Endothelial cell of umbilical vein (primary cell): ENCODE measurements around the gene ST6GALNAC4. TPM values are rescaled to one million over a fixed set of nuclear protein-coding genes. Genes with fewer than 3 reads are reported as not detected.

Source experiments
- BruUV-seq: library from RNA; stranded (reverse); fragments of 400-500 nt; replicated peaks from 2 replicates; lab custom pipeline; 2021; lab: Mats Ljungman, UMichigan
- CTCF ChIA-PET: fragments of 300-600, 350-600 bp; sonication (Branson Sonifier 250); formaldehyde crosslinking; loops from one replicate; lab custom pipeline; 2021; ENCODE audit warnings: antibody characterized with exemption, inconsistent platforms; lab: Charles Lee
- POLR2A ChIA-PET: fragments of 300-600, 350-600 bp; sonication (Branson Sonifier 250); formaldehyde crosslinking; loops from one replicate; lab custom pipeline; 2021; ENCODE audit warnings: antibody characterized with exemption, inconsistent platforms; lab: Charles Lee
- DNase-seq: peaks from one replicate; pipeline ENCODE4 v3.0.0-alpha.2; 2011; ENCODE audit warnings: low read depth, low spot score
- FAIRE-seq: peaks from 2 replicates; lab custom pipeline; 2011; peaks lifted over from hg19 to GRCh38; lab: Jason Lieb, UNC
- H2AFZ ChIP-seq: 2 replicates; pipeline ENCODE4 v1.6.0; 2012; ENCODE audit warnings: low read depth, low read length, control low read depth, inconsistent platforms
- H3K27ac ChIP-seq: 2 replicates; pipeline ENCODE4 v1.5.1; 2011; ENCODE audit warnings: low read depth, mild to moderate bottlenecking, control low read depth, low read length, moderate library complexity; ENCODE audit not compliant: insufficient read depth
- H3K27me3 ChIP-seq, 2 experiments: 2 replicates each; pipeline versions ENCODE4 v1.6.0 to v1.6.1; 2011; ENCODE audit warnings: low read length in 2 of 2, mixed read lengths in 1 of 2; ENCODE audit not compliant: control insufficient read depth in 2 of 2, insufficient read depth in 2 of 2
- H3K36me3 ChIP-seq, 2 experiments: 2 replicates in 1 of 2; 3 replicates in 1 of 2; pipeline ENCODE4 v1.5.1; 2011; ENCODE audit warnings: low read length in 2 of 2, mild to moderate bottlenecking in 1 of 2, moderate library complexity in 1 of 2; ENCODE audit not compliant: control insufficient read depth in 2 of 2, insufficient read depth in 2 of 2; ENCODE audit errors: extremely low read depth in 1 of 2
- H3K4me1 ChIP-seq: 3 replicates; pipeline ENCODE4 v1.5.1; 2011; ENCODE audit warnings: mild to moderate bottlenecking, low read length; ENCODE audit not compliant: control insufficient read depth, insufficient read depth; ENCODE audit errors: extremely low read depth
- H3K4me2 ChIP-seq: 2 replicates; pipeline ENCODE4 v1.6.1; 2011; ENCODE audit warnings: low read length, control low read depth, mixed read lengths; ENCODE audit not compliant: insufficient read depth
- H3K4me3 ChIP-seq, 3 experiments: fragments of 200-600 bp in 1 of 3; sonication (generic), shearing (Covaris generic) in 1 of 3; replicated peaks in 1 of 3; 2 replicates each; pipeline ENCODE4 v1.5.1; 2011 to 2016; ENCODE audit warnings: control low read depth in 3 of 3, low read length in 3 of 3, mild to moderate bottlenecking in 2 of 3, inconsistent platforms in 1 of 3, low read depth in 1 of 3, moderate library complexity in 1 of 3; ENCODE audit not compliant: insufficient read depth in 1 of 3
- H3K79me2 ChIP-seq: 2 replicates; pipeline ENCODE4 v1.6.0; 2012; ENCODE audit warnings: low read length, inconsistent platforms; ENCODE audit not compliant: control insufficient read depth, insufficient read depth
- H3K9ac ChIP-seq: replicated peaks from 2 replicates; pipeline ENCODE3; 2011; ENCODE audit warnings: low read length, control low read depth; ENCODE audit not compliant: insufficient read depth; ENCODE audit errors: extremely low read depth
- H3K9me1 ChIP-seq: replicated peaks from 3 replicates; pipeline ENCODE4 v1.6.0; 2011; ENCODE audit warnings: mild to moderate bottlenecking, low read length; ENCODE audit not compliant: control insufficient read depth, insufficient read depth; ENCODE audit errors: extremely low read depth
- H3K9me3 ChIP-seq: replicated peaks from 2 replicates; pipeline ENCODE4 v1.5.1; 2012; ENCODE audit warnings: low read length, inconsistent platforms; ENCODE audit not compliant: control insufficient read depth, insufficient read depth
- H4K20me1 ChIP-seq: replicated peaks from 2 replicates; pipeline ENCODE3; 2011; ENCODE audit warnings: mild to moderate bottlenecking, low read length; ENCODE audit not compliant: control insufficient read depth, insufficient read depth; ENCODE audit errors: extremely low read depth
- EZH2 ChIP-seq: IDR thresholded peaks from 2 replicates; pipeline ENCODE4 v1.6.1; 2012; ENCODE audit warnings: borderline replicate concordance, low read depth, mild to moderate bottlenecking, moderate library complexity, low read length, inconsistent platforms; ENCODE audit not compliant: severe bottlenecking
- FOS ChIP-seq: IDR thresholded peaks from 2 replicates; pipeline ENCODE4 v1.6.1; 2011; ENCODE audit warnings: mild to moderate bottlenecking, low read length, moderate library complexity, borderline replicate concordance; ENCODE audit not compliant: insufficient read depth
- GATA2 ChIP-seq: IDR thresholded peaks from 2 replicates; pipeline ENCODE4 v1.7.0; 2011; ENCODE audit warnings: low read depth, mild to moderate bottlenecking, moderate library complexity, mixed read lengths, low read length; ENCODE audit not compliant: insufficient read length, insufficient read depth
- JUN ChIP-seq: IDR thresholded peaks from 2 replicates; pipeline ENCODE4 v1.6.1; 2011; ENCODE audit warnings: borderline replicate concordance, low read depth; ENCODE audit not compliant: insufficient read length, insufficient read depth
- MAX ChIP-seq: IDR thresholded peaks from 2 replicates; pipeline ENCODE4 v1.6.1; 2011; ENCODE audit not compliant: insufficient read depth, insufficient read length
- MYC ChIP-seq: IDR thresholded peaks from one replicate; pipeline ENCODE4 v1.6.1; 2011; ENCODE audit warnings: mild to moderate bottlenecking, low read depth, low read length
- POLR2A ChIP-seq: IDR thresholded peaks from 2 replicates; pipeline ENCODE4 v1.6.1; 2012; ENCODE audit warnings: low read depth, mild to moderate bottlenecking, control low read depth, low read length
- POLR2AphosphoS5 ChIP-seq: IDR thresholded peaks from 2 replicates; pipeline ENCODE4 v1.6.1; 2012; ENCODE audit warnings: low read depth, mild to moderate bottlenecking, control low read depth, low read length, moderate library complexity; ENCODE audit not compliant: insufficient read depth
- dilution Hi-C: fragments of 300-500 bp; cut with MboI; formaldehyde crosslinking; loops from one replicate; pipeline ENCODE4 v1.15.0; 2019; ENCODE audit warnings: low sequenced_read_pairs; ENCODE audit not compliant: extremely low pct_ligation_motif_present
- intact Hi-C: fragments of 100-400 bp; cut with micrococcal nuclease; formaldehyde crosslinking; loops from one replicate; pipeline ENCODE4 v1.10.0; 2022
- polyA plus RNA-seq, 4 experiments: library from polyadenylated mRNA; depleted of rRNA in 3 of 4; stranded (reverse) in 3 of 4; unstranded in 1 of 4; fragments of >200 nt; gene quantifications; 2 replicates each; pipeline versions ENCODE4 v1.2.1 to v1.2.3, GENCODE V29; 2011 to 2012; ENCODE audit warnings: missing spikeins in 1 of 4
- total RNA-seq: library from RNA; stranded (reverse); gene quantifications from 2 replicates; pipeline ENCODE4 v1.2.3, GENCODE V29; 2021
- TF ChIP-seq, protein P1 (sequence below), 2 donors: IDR thresholded peaks; 1 replicate in 1 of 2; 2 replicates in 1 of 2; pipeline ENCODE4 v1.5.1; 2011; ENCODE audit warnings: low read length in 2 of 2, mild to moderate bottlenecking in 2 of 2, moderate library complexity in 2 of 2, control low read depth in 1 of 2, inconsistent platforms in 1 of 2, low read depth in 1 of 2; ENCODE audit not compliant: insufficient read depth in 1 of 2; ENCODE audit errors: extremely low read depth in 1 of 2

Gene ST6GALNAC4
- total and polyA plus RNA-seq, 2 donors (not counting 3 experiments of a cell fraction or from before 2014, with no cell fraction given) = 45.9 to 85.3 TPM

DNA sequence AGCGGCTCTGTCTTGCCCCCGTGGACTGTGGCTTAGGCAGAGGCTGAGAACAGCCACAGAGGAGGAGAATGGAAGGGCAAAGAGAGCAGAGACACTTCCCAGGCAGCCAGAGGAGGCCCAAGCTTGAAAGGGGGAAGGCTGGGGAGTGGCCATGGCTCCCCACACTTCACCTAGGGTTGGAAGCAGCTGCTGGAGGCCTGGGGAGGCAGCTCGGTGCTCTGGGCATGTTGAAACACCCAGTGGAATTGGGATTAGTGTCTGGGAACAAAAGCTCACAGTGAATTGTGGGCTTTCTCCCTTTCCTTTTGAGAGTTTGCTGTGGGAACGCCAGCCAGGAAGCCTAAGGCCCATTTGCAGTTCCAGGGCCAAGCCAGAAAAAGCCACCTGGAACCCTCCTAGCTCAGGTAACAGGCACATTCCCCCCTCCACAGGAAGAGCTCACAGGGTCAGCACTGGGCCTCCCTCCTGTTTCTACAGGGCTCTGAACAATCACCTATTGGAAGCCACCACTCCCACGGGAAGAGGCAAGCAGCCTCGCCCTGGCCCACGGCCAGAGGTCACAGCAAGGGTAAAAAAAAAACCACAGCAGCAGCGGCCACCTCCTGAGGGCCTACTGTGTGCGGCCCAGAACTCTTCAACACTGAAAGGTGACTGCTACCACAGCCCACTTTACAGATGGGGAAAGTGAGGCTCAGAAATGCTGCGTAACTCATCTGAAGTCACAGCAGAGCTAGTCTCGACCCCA, 43.7 kb upstream of the ST6GALNAC4 start:
- H4K20me1 ChIP-seq = no peaks in the 10 kb centered on the region
- H3K4me3 ChIP-seq = no peak overlapping the region
- peaks cover under 1% of the 10 kb centered on the region for H3K4me1 ChIP-seq
- H3K79me2 ChIP-seq = no peaks in the 10 kb centered on the region
- POLR2A ChIA-PET = no interaction called here
- no peak overlapping the region for H3K9ac ChIP-seq
- DNase-seq = no peak
- TF ChIP-seq, protein P1, sequence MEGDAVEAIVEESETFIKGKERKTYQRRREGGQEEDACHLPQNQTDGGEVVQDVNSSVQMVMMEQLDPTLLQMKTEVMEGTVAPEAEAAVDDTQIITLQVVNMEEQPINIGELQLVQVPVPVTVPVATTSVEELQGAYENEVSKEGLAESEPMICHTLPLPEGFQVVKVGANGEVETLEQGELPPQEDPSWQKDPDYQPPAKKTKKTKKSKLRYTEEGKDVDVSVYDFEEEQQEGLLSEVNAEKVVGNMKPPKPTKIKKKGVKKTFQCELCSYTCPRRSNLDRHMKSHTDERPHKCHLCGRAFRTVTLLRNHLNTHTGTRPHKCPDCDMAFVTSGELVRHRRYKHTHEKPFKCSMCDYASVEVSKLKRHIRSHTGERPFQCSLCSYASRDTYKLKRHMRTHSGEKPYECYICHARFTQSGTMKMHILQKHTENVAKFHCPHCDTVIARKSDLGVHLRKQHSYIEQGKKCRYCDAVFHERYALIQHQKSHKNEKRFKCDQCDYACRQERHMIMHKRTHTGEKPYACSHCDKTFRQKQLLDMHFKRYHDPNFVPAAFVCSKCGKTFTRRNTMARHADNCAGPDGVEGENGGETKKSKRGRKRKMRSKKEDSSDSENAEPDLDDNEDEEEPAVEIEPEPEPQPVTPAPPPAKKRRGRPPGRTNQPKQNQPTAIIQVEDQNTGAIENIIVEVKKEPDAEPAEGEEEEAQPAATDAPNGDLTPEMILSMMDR (IDR thresholded peaks at IDR 0.05; ENCODE audit: extremely low read depth in 1 of 2, insufficient read depth in 1 of 2, low read depth in 1 of 2, low read length in 2 of 2) = no peak
- TF ChIP-seq MYC = no peak
- TF ChIP-seq FOS = no peak
- TF ChIP-seq POLR2AphosphoS5 = no peak
- TF ChIP-seq GATA2 = no peak
- TF ChIP-seq EZH2 = no peak
- TF ChIP-seq MAX = no peak
- no peak for TF ChIP-seq POLR2A
- no peak for TF ChIP-seq JUN
- no peak overlapping the region for H3K27ac ChIP-seq
- no TSS peak for BruUV-seq
- intact Hi-C loops (no loop called here), dilution Hi-C loops (no loop called here)
- no peaks in the 10 kb centered on the region for H3K36me3 ChIP-seq
- H3K9me1 ChIP-seq = no peaks in the 10 kb centered on the region
- no peaks in the 10 kb centered on the region for H3K27me3 ChIP-seq
- no peak for FAIRE-seq
- CTCF ChIA-PET = interaction anchor here (0.6 to 1.1 kb wide), 5 partner anchors 9 to 74 kb away, joined by 3 to 5 read pairs (median 3); no protein-coding TSS in a partner anchor
- H3K4me2 ChIP-seq = no peak overlapping the region
- H2AFZ ChIP-seq = no peak overlapping the region
- H3K9me3 ChIP-seq = no peaks in the 10 kb centered on the region
